HepG2 (cell line): ENCODE measurements around the gene CA14. TPM values are rescaled to one million over a fixed set of nuclear protein-coding genes. Genes with fewer than 3 reads are reported as not detected.

Experiments used
- ADNP ChIP-seq: sonication (generic); formaldehyde crosslinking; IDR thresholded peaks from 2 replicates; pipeline ENCODE4 v1.4.0; 2020; ENCODE audit warnings: missing genetic modification reagents
- DPF2 ChIP-seq: sonication (generic); formaldehyde crosslinking; IDR thresholded peaks from 2 replicates; pipeline ENCODE4 v1.4.0; 2020; ENCODE audit warnings: mild to moderate bottlenecking, low read depth, missing genetic modification reagents, borderline replicate concordance
- GLI4 ChIP-seq: sonication (generic); formaldehyde crosslinking; IDR thresholded peaks from 2 replicates; pipeline ENCODE4 v1.5.1; 2020; ENCODE audit warnings: missing genetic modification reagents, mild to moderate bottlenecking, moderate library complexity, borderline replicate concordance
- HCFC1 ChIP-seq: fragments of 150-350 bp; IDR thresholded peaks from 2 replicates; pipeline ENCODE4 v1.6.1; 2014; ENCODE audit warnings: low read depth, low read length
- JDP2 ChIP-seq: sonication (generic); formaldehyde crosslinking; IDR thresholded peaks from 2 replicates; pipeline ENCODE4 v1.8.1; 2022; ENCODE audit warnings: missing genetic modification reagents, borderline replicate concordance
- MIER3 ChIP-seq: IDR thresholded peaks from 2 replicates; pipeline ENCODE4 v1.6.1; 2016; ENCODE audit warnings: missing compliant biosample characterization, borderline replicate concordance
- NFE2L2 ChIP-seq: fragments of 150-350 bp; IDR thresholded peaks from 2 replicates; pipeline ENCODE4 v1.6.1; 2014; ENCODE audit warnings: low read length
- POLR2AphosphoS2 ChIP-seq: IDR thresholded peaks from 2 replicates; pipeline ENCODE4 v1.6.1; 2011; ENCODE audit warnings: low read depth, low read length, improper control_type of control experiment
- RFXANK ChIP-seq: IDR thresholded peaks from 2 replicates; pipeline ENCODE4 v1.6.1; 2016
- TGIF2 ChIP-seq: IDR thresholded peaks from 2 replicates; pipeline ENCODE4 v1.6.1; 2016; ENCODE audit warnings: control low read depth, missing compliant biosample characterization
- THYN1 ChIP-seq: sonication (generic); formaldehyde crosslinking; IDR thresholded peaks from 2 replicates; pipeline ENCODE4 v1.8.1; 2023; ENCODE audit warnings: low read depth, mild to moderate bottlenecking, moderate library complexity, missing genetic modification reagents, borderline replicate concordance
- ZBTB20 ChIP-seq: sonication (generic); formaldehyde crosslinking; IDR thresholded peaks from 2 replicates; pipeline ENCODE4 v1.8.1; 2023; ENCODE audit warnings: missing genetic modification reagents, low read depth, mild to moderate bottlenecking, borderline replicate concordance
- ZNF326 ChIP-seq: sonication (generic); formaldehyde crosslinking; IDR thresholded peaks from 2 replicates; pipeline ENCODE4 v1.4.0; 2020; ENCODE audit warnings: missing genetic modification reagents, borderline replicate concordance
- ZNF329 ChIP-seq: sonication (generic); formaldehyde crosslinking; IDR thresholded peaks from 2 replicates; pipeline ENCODE4 v1.9.0; 2021; ENCODE audit warnings: low read depth, mild to moderate bottlenecking, missing genetic modification reagents
- ZNF333 ChIP-seq: sonication (generic); formaldehyde crosslinking; IDR thresholded peaks from 2 replicates; pipeline ENCODE4 v1.4.0; 2020; ENCODE audit warnings: mild to moderate bottlenecking, missing genetic modification reagents, borderline replicate concordance
- ZNF546 ChIP-seq: sonication (generic); formaldehyde crosslinking; conservative IDR thresholded peaks from 2 replicates; pipeline ENCODE4 v1.8.1; 2023; ENCODE audit warnings: mild to moderate bottlenecking, missing genetic modification reagents
- ZNF672 ChIP-seq: sonication (generic); formaldehyde crosslinking; IDR thresholded peaks from 2 replicates; pipeline ENCODE4 v1.8.1; 2022; ENCODE audit warnings: missing genetic modification reagents
- ZNF7 ChIP-seq: IDR thresholded peaks from 2 replicates; pipeline ENCODE4 v1.6.1; 2016; ENCODE audit warnings: missing biosample characterization, missing genetic modification reagents
- polyA plus RNA-seq, 8 experiments: library from polyadenylated mRNA; depleted of rRNA in 3 of 8; stranded (reverse) in 7 of 8; unstranded in 1 of 8; fragments of >200 nt; fragmentation: Illumina TruSeq in 4 of 8; extraction: Trizol in 4 of 8; gene quantifications; 2 replicates each; pipeline versions ENCODE4 v1.2.1 to v1.2.3, GENCODE V29; 2011 to 2016; ENCODE audit warnings: low read depth in 4 of 8, missing spikeins in 1 of 8, mixed read lengths in 1 of 8; ENCODE audit not compliant: insufficient read depth in 1 of 8
- total RNA-seq, 5 experiments: library from RNA; depleted of rRNA; stranded (reverse); fragments of >200 nt; fragmentation: Illumina TruSeq; extraction: Trizol; gene quantifications; 2 replicates each; pipeline ENCODE4 v1.2.3, GENCODE V29; 2016; ENCODE audit warnings: low read depth in 1 of 5
- TF ChIP-seq, protein P1 (sequence below): sonication (generic); formaldehyde crosslinking; IDR thresholded peaks from 2 replicates; pipeline ENCODE4 v1.4.0; 2020; ENCODE audit warnings: missing genetic modification reagents
- TF ChIP-seq, protein P2 (sequence below), 2 experiments: sonication (generic) in 1 of 2; formaldehyde crosslinking in 1 of 2; IDR thresholded peaks; 2 replicates each; pipeline versions ENCODE4 v1.4.0 to v1.6.1; 2018 to 2020; ENCODE audit warnings: missing genetic modification reagents in 2 of 2, borderline replicate concordance in 1 of 2, low read depth in 1 of 2, mild to moderate bottlenecking in 1 of 2, missing biosample characterization in 1 of 2
- TF ChIP-seq, protein P3 (sequence below): sonication (generic); formaldehyde crosslinking; IDR thresholded peaks from 2 replicates; pipeline ENCODE4 v1.5.1; 2020; ENCODE audit warnings: mild to moderate bottlenecking, moderate library complexity, missing genetic modification reagents
- TF ChIP-seq, protein P4 (sequence below): IDR thresholded peaks from 2 replicates; pipeline ENCODE4 v1.6.1; 2016
- TF ChIP-seq, protein P5 (sequence below): sonication (generic); formaldehyde crosslinking; IDR thresholded peaks from 2 replicates; pipeline ENCODE4 v1.8.0; 2022; ENCODE audit warnings: mild to moderate bottlenecking, missing genetic modification reagents, moderate library complexity

Gene CA14
- total and polyA plus RNA-seq, 2 of the 13 experiments (the other 11 are each of a cell fraction or from before 2014, with no cell fraction given) = 2.4 to 8.5 TPM

DNA sequence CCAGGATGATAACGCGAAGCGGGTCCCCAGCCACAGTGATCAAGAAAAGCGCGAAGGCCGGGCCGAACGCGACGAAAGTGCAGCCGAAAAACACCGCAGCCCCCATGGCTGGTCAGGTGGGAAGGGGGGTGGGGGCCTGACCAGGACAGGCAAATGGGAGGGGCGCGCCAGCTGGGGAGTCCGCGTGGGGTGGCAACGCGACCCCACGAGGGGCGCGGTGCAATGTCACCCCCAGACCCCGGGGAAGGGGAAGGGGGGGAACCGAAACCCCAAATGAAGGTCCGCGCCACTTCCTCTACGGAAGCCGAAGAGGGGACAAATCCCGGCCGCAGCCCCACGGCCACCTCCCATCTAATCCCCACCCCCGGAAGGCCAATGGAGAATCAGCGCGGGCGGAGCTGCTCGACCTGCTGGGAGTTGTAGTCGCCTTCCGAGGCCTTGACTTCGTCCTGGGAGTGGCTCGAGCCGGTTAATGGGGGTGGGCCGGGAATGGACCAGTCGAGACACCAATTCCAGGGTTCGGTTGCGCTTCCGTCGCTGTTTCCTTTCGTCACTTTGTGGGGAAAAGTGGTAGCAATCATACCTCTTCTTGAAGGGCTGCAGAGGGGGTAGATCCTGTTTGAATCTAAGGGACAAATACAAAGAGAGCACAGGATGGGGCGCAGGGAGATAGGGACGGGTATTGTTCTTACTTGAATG, 11.3 kb downstream of the CA14 start, which contains the start of gene APH1A (continued):
- TF ChIP-seq RFXANK (CRISPR knock-in tag) (0 out of 2 replicates have a peak, but pooled peaks have one; percentile 33), TGIF2 (CRISPR knock-in tag) (0 out of 2 replicates have a peak, but pooled peaks have one; percentile 54), HCFC1 (peak; percentile 84), ZNF7 (CRISPR knock-in tag) (no peak), MIER3 (CRISPR knock-in tag) (peak; percentile 16; the same call in 1 of the 2 replicates), ZNF329 (CRISPR knock-in tag) (no peak), JDP2 (no peak), ZBTB20 (CRISPR knock-in tag) (no peak), NFE2L2 (no peak), THYN1 (CRISPR knock-in tag) (no peak), ZNF672 (CRISPR knock-in tag) (no peak), ZNF326 (CRISPR knock-in tag) (no peak), DPF2 (CRISPR knock-in tag) (no peak), GLI4 (CRISPR knock-in tag) (no peak), ZNF333 (CRISPR knock-in tag) (peak; percentile 74; the same call in 1 of the 2 replicates), ADNP (CRISPR knock-in tag) (no peak), ZNF546 (CRISPR knock-in tag) (no peak), POLR2AphosphoS2 (no peak)
- TF ChIP-seq, protein P1, sequence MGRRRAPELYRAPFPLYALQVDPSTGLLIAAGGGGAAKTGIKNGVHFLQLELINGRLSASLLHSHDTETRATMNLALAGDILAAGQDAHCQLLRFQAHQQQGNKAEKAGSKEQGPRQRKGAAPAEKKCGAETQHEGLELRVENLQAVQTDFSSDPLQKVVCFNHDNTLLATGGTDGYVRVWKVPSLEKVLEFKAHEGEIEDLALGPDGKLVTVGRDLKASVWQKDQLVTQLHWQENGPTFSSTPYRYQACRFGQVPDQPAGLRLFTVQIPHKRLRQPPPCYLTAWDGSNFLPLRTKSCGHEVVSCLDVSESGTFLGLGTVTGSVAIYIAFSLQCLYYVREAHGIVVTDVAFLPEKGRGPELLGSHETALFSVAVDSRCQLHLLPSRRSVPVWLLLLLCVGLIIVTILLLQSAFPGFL = no peak
- TF ChIP-seq, protein P2, sequence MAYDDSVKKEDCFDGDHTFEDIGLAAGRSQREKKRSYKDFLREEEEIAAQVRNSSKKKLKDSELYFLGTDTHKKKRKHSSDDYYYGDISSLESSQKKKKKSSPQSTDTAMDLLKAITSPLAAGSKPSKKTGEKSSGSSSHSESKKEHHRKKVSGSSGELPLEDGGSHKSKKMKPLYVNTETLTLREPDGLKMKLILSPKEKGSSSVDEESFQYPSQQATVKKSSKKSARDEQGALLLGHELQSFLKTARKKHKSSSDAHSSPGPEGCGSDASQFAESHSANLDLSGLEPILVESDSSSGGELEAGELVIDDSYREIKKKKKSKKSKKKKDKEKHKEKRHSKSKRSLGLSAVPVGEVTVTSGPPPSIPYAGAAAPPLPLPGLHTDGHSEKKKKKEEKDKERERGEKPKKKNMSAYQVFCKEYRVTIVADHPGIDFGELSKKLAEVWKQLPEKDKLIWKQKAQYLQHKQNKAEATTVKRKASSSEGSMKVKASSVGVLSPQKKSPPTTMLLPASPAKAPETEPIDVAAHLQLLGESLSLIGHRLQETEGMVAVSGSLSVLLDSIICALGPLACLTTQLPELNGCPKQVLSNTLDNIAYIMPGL (CRISPR knock-in tag; IDR thresholded peaks at IDR 0.05; ENCODE audit: borderline replicate concordance in 1 of 2, low read depth in 1 of 2) = peak in 1 of 2 experiments; percentile 54; a peak in 2 of 4 replicates
- TF ChIP-seq, protein P3, sequence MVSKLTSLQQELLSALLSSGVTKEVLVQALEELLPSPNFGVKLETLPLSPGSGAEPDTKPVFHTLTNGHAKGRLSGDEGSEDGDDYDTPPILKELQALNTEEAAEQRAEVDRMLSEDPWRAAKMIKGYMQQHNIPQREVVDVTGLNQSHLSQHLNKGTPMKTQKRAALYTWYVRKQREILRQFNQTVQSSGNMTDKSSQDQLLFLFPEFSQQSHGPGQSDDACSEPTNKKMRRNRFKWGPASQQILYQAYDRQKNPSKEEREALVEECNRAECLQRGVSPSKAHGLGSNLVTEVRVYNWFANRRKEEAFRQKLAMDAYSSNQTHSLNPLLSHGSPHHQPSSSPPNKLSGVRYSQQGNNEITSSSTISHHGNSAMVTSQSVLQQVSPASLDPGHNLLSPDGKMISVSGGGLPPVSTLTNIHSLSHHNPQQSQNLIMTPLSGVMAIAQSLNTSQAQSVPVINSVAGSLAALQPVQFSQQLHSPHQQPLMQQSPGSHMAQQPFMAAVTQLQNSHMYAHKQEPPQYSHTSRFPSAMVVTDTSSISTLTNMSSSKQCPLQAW (CRISPR knock-in tag) = peak; percentile 74; the same call in 1 of the 2 replicates
- TF ChIP-seq, protein P4, sequence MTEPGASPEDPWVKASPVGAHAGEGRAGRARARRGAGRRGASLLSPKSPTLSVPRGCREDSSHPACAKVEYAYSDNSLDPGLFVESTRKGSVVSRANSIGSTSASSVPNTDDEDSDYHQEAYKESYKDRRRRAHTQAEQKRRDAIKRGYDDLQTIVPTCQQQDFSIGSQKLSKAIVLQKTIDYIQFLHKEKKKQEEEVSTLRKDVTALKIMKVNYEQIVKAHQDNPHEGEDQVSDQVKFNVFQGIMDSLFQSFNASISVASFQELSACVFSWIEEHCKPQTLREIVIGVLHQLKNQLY (CRISPR knock-in tag) = no peak
- TF ChIP-seq, protein P5, sequence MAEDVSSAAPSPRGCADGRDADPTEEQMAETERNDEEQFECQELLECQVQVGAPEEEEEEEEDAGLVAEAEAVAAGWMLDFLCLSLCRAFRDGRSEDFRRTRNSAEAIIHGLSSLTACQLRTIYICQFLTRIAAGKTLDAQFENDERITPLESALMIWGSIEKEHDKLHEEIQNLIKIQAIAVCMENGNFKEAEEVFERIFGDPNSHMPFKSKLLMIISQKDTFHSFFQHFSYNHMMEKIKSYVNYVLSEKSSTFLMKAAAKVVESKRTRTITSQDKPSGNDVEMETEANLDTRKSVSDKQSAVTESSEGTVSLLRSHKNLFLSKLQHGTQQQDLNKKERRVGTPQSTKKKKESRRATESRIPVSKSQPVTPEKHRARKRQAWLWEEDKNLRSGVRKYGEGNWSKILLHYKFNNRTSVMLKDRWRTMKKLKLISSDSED = no peak
